Measurements from ENCODE around the gene CNKSR1.
"Not testable (repeated sequence)": the region's sequence is repeated elsewhere in the genome, so short reads cannot be mapped to it uniquely, and the experiment has no call there.

Gene CNKSR1

GRCh38 chr1:26230682-26231081 is 53.4 kb downstream of the CNKSR1 start:
- not testable (repeated sequence) for DNase-seq (ENCODE audit: low read depth)

- peak; percentile 97 for DNase-seq (ENCODE audit: low read depth)
Measured at GRCh38 chr1:26233903-26234643, 56.8 kb downstream of the CNKSR1 start, which contains the start of gene CEP85. Gene CEP85, plus strand, starts transcription at chr1:26234200. Its CDS starts 5,584 bp downstream, at chr1:26239784.

- DNase-seq (ENCODE audit: low read depth) = peak; percentile 17
Measured at GRCh38 chr1:26234644-26235370, 57.5 kb downstream of the CNKSR1 start.

GRCh38 chr1:26237230-26237966 is 60.1 kb downstream of the CNKSR1 start:
- DNase-seq (ENCODE audit: low read depth) = no peak
